CD4-positive, alpha-beta T cell (primary cell): ENCODE results near the gene NIM1K. TPM values are rescaled to one million over a fixed set of nuclear protein-coding genes. Genes with fewer than 3 reads are reported as not detected.
A peak's percentile ranks its signal among the peaks of the same experiment; 100 is the strongest.
"Not testable (repeated sequence)": the region's sequence is repeated elsewhere in the genome, so short reads cannot be mapped to it uniquely, and the experiment has no call there.

Experiments
- ATAC-seq: fragments of 200-7000 bp; cut with Tn5 transposase; one replicate; pipeline ENCODE4 v1.10.0; 2022; ENCODE audit warnings: mild to moderate bottlenecking; ENCODE audit not compliant: poor library complexity
- CTCF ChIA-PET: fragments of 350-600 bp; sonication (Branson Sonifier 250); formaldehyde crosslinking; loops from one replicate; lab custom pipeline; 2021; ENCODE audit warnings: antibody characterized with exemption, inconsistent platforms; lab: Charles Lee
- POLR2A ChIA-PET: fragments of 350-600 bp; sonication (Branson Sonifier 250); formaldehyde crosslinking; loops from one replicate; lab custom pipeline; 2021; ENCODE audit warnings: antibody characterized with exemption, inconsistent platforms; lab: Charles Lee
- DNase-seq, 14 experiments: peaks; one replicate each; pipeline ENCODE4 v3.0.0-alpha.2; 2013 to 2020; ENCODE audit warnings: mixed read lengths in 2 of 14
- H3K27ac ChIP-seq, 2 donors: one replicate each; pipeline versions ENCODE4 v1.5.1 to v1.7.0; 2013; ENCODE audit warnings: low read length in 2 of 2, low read depth in 1 of 2, mild to moderate bottlenecking in 1 of 2
- H3K27me3 ChIP-seq, 2 experiments: 1 replicate in 1 of 2; 2 replicates in 1 of 2; pipeline versions ENCODE4 v1.6.1 to v1.7.0; 2013; ENCODE audit warnings: low read length in 2 of 2, control low read depth in 1 of 2, mild to moderate bottlenecking in 1 of 2, moderate library complexity in 1 of 2; ENCODE audit not compliant: insufficient read depth in 2 of 2, control insufficient read depth in 1 of 2
- H3K36me3 ChIP-seq: one replicate; pipeline ENCODE4 v1.6.1; 2013; ENCODE audit warnings: low read length, control low read depth; ENCODE audit not compliant: insufficient read depth
- H3K4me1 ChIP-seq: one replicate; pipeline ENCODE4 v1.6.1; 2013; ENCODE audit warnings: low read length, control low read depth; ENCODE audit not compliant: insufficient read depth
- H3K4me3 ChIP-seq: one replicate; pipeline ENCODE4 v1.5.1; 2013; ENCODE audit warnings: mild to moderate bottlenecking, low read length, moderate library complexity
- H3K9me3 ChIP-seq, 2 experiments: 1 replicate in 1 of 2; 2 replicates in 1 of 2; pipeline versions ENCODE4 v1.6.1 to v1.7.0; 2013; ENCODE audit warnings: low read length in 2 of 2, mild to moderate bottlenecking in 2 of 2, control low read depth in 1 of 2, moderate library complexity in 1 of 2; ENCODE audit not compliant: control insufficient read depth in 1 of 2, insufficient read depth in 1 of 2
- H3K27ac Mint-ChIP-seq: one replicate; pipeline ENCODE4 v1.8.0; 2020; ENCODE audit warnings: mixed read lengths
- H3K27me3 Mint-ChIP-seq: one replicate; pipeline ENCODE4 v1.8.0; 2021; ENCODE audit warnings: mixed read lengths
- H3K36me3 Mint-ChIP-seq: one replicate; pipeline ENCODE4 v1.8.0; 2021; ENCODE audit warnings: low read depth, mixed read lengths
- H3K4me1 Mint-ChIP-seq: one replicate; pipeline ENCODE4 v1.8.0; 2021; ENCODE audit warnings: low read depth, mixed read lengths
- H3K4me3 Mint-ChIP-seq: one replicate; pipeline ENCODE4 v1.8.0; 2020; ENCODE audit warnings: mild to moderate bottlenecking, mixed read lengths
- H3K9me3 Mint-ChIP-seq: one replicate; pipeline ENCODE4 v1.8.0; 2020; ENCODE audit warnings: mixed read lengths
- CTCF ChIP-seq: fragments of 200-600 bp; IDR thresholded peaks from one replicate; pipeline ENCODE4 v1.8.0; 2022; ENCODE audit warnings: antibody characterized with exemption, mild to moderate bottlenecking
- intact Hi-C, 2 experiments: fragments of 100-400 bp; cut with DNase I in 1 of 2; cut with micrococcal nuclease in 1 of 2; formaldehyde crosslinking; loops; one replicate each; pipeline versions ENCODE4 v1.15.1 to v1.9.0; 2023 to 2025; cut with DNase I, micrococcal nuclease
- total RNA-seq, 174 experiments: library from RNA in 2 of 174; stranded (reverse) in 2 of 174; gene quantifications; one replicate each; pipeline ENCODE4 v1.2.3 and lab custom pipeline; 2021 to 2026

Gene NIM1K
- total RNA-seq, 2 experiments from 2014 or later = 0.08 to 0.44 TPM

DNA sequence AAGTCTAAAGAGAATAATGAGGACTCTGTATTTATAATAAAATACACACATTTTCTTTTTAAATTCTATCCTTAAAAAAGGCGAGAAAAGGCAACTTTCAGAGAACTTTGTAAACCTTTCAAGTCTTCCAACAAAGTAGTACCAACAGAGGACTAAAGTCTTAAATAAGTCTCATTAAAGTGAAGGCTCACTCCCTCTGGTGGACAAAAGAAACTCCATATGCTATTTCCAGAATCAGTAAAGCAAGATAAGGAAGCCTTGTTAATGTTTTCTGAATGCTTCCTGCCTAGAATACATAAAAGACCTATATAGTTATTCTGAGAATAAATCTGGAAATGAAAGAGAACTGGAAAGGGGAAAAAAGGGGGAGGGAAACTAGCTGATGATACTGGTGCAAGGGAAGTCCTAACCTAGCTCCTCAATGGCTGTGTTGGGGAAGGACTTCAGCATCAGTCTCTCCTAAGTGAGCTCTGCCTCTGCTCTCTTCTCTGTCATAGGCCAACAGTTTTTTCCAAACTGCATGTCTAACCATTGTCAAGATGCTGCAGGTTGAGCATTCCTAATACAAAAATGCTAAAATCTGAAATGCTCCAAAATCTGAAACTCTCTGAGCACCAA is 114.0 kb downstream of the NIM1K start:
- TF ChIP-seq CTCF = peak; percentile 71
- ChIA-PET POLR2A (interaction anchor here (0.6 to 2.3 kb wide), 5 partner anchors 178 to 268 kb away, joined by 3 to 7 read pairs (median 4); partner anchors contain the start of genes TMEM267 and ZNF131), CTCF (interaction anchor here (1.7 kb wide), 1 partner anchor 178 kb away, joined by 4 read pairs; the partner anchor contains the start of gene TMEM267)
- intact Hi-C loops = loop anchor here (1.0 to 2.0 kb wide), 5 partner anchors 201 to 397 kb away; no protein-coding TSS in a partner anchor
- Histone ChIP-seq H3K4me1 (peaks cover 7% of the 10 kb centered on the region), H3K27me3 (no peaks in the 10 kb centered on the region), H3K36me3 (peaks cover 6% of the 10 kb centered on the region), H3K4me3 (no peak overlapping the region), H3K9me3 (no peaks in the 10 kb centered on the region), H3K27ac (no peak overlapping the region)
- Mint-ChIP-seq H3K36me3 (peaks cover 18% of the 10 kb centered on the region), H3K27ac (peak overlapping the region; percentile 24), H3K9me3 (no peaks in the 10 kb centered on the region), H3K4me1 (peaks cover 43% of the 10 kb centered on the region), H3K4me3 (no peak overlapping the region), H3K27me3 (no peaks in the 10 kb centered on the region)
- DNase-seq (peak in 4 of 14 experiments; percentile 10 to 73 (median 70)), ATAC-seq (peak; percentile 85)

DNA sequence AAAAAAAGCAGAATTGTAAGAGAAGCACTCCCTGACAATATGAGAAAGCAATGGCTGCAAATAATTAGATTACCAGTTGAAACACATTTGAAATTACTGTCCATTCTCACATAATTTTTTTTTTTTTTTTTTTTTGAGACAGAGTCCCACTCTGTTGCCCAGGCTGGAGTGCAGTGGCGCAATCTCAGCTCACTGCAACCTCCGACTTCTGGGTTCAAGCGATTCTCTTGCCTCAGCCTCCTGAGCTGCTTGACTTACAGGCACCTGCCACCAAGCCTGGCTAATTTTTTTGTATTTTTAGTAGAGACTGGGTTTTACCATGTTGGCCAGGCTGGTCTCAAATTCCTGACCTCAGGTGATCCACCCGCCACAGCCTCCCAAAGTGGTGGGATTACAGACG is 114.9 kb downstream of the NIM1K start:
- H3K9me3 Mint-ChIP-seq, H3K27me3 ChIP-seq, H3K27ac Mint-ChIP-seq, DNase-seq, H3K4me1 ChIP-seq, H3K27me3 Mint-ChIP-seq, ATAC-seq, H3K4me3 ChIP-seq, H3K4me3 Mint-ChIP-seq, H3K27ac ChIP-seq, H3K36me3 ChIP-seq, H3K9me3 ChIP-seq: not testable (repeated sequence)
- Mint-ChIP-seq H3K4me1 (peaks cover 42% of the 10 kb centered on the region), H3K36me3 (peaks cover 12% of the 10 kb centered on the region)
- POLR2A ChIA-PET = interaction anchor here (1.4 to 2.3 kb wide), 3 partner anchors 177 to 265 kb away, joined by 4 to 7 read pairs (median 7); partner anchors contain the start of genes TMEM267 and ZNF131
- intact Hi-C loops = loop anchor here (1.0 to 2.0 kb wide), 5 partner anchors 202 to 398 kb away; no protein-coding TSS in a partner anchor
- CTCF ChIA-PET = interaction anchor here (0.7 to 1.7 kb wide), 2 partner anchors 18 to 177 kb away, joined by 3 to 4 read pairs; partner anchors contain the start of gene TMEM267

DNA sequence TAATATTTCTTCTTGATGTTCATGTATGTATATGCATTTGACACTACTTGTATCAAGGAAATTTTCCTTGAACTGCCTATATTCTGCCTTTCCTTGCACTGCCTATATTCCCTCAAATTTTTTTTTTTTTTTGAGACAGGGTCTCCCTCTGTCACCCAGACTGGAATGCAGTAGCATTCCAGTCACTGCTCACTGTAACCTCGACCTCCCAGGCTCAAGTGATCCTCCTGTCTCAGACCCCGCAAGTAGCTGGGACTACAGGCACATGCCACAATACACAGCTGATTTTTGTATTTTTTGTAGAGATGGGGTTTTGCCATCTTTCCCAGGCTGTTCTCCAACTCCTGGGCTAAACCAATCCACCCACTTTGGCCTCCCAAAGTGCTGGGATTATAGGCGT is 117.1 kb downstream of the NIM1K start:
- POLR2A ChIA-PET = no interaction called here
- H3K27me3 ChIP-seq = no peaks in the 10 kb centered on the region
- TF ChIP-seq CTCF = no peak
- DNase-seq = no peak
- H3K9me3 ChIP-seq = no peaks in the 10 kb centered on the region
- H3K36me3 ChIP-seq = no peaks in the 10 kb centered on the region
- Mint-ChIP-seq H3K27ac (no peak overlapping the region), H3K4me1 (peaks cover 44% of the 10 kb centered on the region), H3K4me3 (no peak overlapping the region), H3K9me3 (no peaks in the 10 kb centered on the region), H3K36me3 (peaks cover 15% of the 10 kb centered on the region), H3K27me3 (no peaks in the 10 kb centered on the region)
- intact Hi-C loops = no loop called here
- no peak for ATAC-seq
- H3K27ac ChIP-seq = no peak overlapping the region
- H3K4me1 ChIP-seq = peaks cover 22% of the 10 kb centered on the region
- H3K4me3 ChIP-seq = no peak overlapping the region
- CTCF ChIA-PET = interaction anchor here (1.4 kb wide), 1 partner anchor 397 kb away, joined by 4 read pairs; no protein-coding TSS in a partner anchor
